ENCODE results near the gene EIF3L.

Gene EIF3L

DNA sequence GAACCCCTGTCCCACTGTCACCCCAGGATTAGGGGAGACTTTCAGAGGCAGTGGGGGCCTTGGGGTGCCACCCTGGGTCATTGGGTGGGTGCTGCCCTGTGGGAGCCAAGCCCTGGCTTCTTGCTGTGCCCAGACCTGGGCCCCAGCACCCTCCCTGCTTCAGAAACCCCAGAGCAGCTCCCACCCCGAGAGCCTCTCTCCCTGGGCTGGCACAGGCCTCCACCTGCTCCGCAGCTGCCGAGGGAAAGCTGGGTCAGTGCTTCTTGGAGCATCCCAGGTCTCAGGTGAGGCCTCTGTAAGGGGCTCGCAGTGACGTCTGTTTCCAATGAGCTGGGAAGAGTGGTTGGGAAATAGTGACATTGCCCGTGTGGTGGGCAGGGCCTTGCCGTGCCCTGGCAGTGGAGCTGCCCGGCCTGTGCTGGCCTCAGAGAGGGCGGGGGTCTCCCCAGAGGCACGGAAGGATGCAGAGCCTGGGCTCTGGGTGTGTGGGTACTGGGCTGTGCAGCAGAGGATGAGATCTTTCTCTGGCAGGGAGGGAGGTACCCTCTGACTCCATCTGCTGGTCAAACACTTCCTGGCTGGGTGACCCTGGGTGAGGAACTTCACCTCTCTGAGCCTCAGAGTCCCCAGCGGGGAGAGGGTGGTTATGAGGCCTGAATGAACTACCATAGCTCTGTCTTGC, 81.2 kb downstream of the EIF3L start:
- DNase-seq: no peak

DNA sequence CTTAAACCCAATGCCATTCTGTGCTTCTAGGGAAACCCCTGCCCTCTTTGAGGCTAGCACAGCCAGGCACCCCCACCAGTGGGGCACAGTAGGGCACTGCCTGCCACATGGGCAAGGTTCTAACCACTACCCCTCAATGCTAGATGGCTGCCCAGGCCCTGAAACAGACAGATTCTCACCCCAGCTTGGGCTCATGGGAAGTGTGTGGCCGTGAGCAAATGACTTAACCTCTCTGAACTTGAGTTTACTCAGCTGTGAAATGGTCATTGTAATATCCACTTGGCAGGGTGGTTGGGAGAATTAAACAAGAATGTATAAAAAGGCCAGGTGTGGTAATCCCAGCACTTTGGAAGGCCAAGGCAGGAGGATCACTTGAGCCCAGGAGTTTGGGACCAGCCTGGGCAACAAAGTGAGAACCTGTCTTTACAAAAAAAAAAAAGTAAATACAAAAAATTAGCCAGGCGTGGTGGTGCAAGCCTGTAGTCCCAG, 81.8 kb downstream of the EIF3L start:
- DNase-seq: no peak

DNA sequence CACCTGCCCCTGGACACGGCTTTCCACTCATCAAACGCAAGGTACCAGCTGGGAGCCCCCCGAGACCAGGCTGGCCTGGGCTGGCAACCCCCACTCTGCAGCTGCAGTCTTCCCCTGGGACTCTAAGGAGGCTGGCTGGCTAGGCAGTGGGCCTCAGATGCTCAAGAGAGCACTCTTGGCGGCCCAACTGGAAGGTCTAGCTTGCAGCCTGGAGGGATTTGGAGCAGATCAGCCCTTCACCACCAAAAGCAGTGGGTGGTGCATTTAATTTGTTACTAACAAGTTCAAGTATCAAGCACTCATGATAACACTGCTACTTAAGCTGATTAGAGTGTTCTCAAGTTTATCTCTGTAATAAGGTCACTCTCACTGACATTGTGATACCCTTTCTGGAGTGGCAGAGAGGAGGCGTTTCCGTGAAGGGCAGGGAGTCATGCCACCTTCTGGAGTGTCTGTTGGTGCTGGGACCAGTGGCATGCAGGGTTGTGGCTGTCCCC, 82.7 kb downstream of the EIF3L start:
- no peak for DNase-seq

DNA sequence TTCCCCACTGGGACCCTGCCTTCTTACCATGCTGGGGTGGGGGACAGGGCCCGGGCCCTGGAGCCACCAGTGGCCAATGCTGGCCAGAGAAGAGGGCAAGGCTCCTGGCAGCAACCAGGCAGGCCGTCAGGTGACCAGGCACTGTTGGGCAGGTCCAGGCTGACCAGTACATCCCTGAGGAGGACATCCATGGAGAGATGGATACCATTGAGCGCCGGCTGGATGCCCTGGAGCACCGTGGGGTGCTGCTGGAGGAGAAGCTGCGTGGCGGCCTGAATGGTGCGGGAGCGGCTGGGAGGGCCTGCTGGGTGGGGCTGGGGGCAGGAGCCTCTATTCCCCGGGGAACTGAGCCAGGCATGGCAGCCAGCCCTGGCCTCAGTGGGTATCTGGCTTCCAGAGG, 83.2 kb downstream of the EIF3L start:
- no peak for DNase-seq

DNA sequence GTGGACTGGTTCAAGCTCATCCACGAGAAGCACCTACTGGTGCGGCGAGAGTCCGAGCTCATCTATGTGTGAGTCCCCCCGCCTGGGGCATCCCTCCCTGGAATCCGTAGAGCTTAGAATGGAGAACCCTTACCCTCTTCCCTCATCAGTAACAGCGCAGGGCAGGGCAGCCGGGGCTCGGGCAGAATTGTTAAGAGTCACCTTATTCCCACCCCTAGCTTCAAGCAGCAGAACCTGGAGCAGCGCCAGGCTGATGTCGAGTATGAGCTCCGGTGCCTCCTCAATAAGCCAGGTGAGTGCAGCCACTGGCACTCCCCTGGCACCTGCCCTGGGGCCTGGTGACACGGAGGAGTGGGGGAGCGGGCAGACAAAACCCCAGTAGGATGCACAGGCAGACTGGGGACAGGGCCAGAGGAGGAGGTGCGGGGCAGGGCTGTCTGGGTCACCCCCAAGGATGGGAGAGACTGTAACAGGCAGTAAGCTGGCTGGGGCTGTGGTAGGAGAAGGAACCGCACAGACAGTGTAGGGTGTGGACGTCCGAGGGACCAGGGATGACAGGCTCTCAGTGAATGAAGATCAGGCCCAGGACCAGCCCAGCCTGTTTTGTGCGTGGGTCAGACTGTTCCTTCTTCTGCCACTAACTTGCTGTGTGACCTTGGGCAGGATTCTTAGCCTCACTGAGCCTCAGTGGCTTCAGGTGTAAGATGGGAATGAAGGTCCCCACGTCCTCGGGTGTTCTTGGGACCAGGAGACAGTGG, 83.8 kb downstream of the EIF3L start:
- DNase-seq: no peak

DNA sequence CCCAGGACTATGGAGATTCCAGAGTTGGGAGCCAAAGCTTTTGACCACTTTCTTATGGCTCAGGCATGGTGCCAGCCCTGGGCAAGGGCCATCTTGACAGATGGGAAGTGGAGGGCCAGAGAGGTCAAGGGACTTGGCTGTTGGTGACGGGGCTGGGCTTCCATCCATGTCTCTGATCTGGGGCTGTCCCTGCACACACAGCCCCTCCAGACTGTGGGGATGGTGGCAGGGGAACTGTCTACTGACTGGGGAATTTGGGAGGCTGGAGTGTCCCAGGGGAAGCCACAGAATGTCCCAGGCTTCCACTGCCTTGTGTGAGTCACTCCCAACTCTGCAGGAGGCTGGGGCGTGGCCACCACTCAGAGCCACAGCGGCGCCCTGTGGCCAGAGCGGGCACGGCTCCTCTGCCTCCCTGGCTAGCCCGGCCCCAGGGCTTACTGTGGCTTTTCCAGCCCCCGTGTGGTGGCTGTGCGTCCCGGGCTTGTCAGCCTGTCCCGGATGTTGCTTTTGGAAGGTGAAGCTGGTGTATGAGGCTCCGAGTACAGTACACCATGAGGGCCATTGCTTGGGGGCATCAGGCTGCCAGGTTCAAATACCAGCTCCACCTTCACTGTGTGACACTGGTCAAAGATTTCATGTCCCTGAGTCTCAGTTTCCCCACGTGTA, 84.6 kb downstream of the EIF3L start:
- DNase-seq: peak; percentile 92

All from fibroblast of upper back skin (primary cell).